Endothelial cell (in vitro differentiated cells): ENCODE results near the gene TNS3. TPM values are rescaled to one million over a fixed set of nuclear protein-coding genes. Genes with fewer than 3 reads are reported as not detected.

ENCODE experiments used
- DNase-seq: peaks from one replicate; pipeline ENCODE4 v3.0.0; 2021; ENCODE audit warnings: low spot score
- H3K27ac Mint-ChIP-seq: one replicate; pipeline ENCODE4 v1.8.0; 2021; ENCODE audit warnings: mixed read lengths, inconsistent platforms; ENCODE audit not compliant: unreplicated experiment
- H3K27me3 Mint-ChIP-seq: one replicate; pipeline ENCODE4 v1.8.0; 2021; ENCODE audit warnings: mild to moderate bottlenecking, moderate library complexity, mixed read lengths, inconsistent platforms; ENCODE audit not compliant: unreplicated experiment
- H3K36me3 Mint-ChIP-seq: one replicate; pipeline ENCODE4 v1.8.0; 2021; ENCODE audit warnings: mild to moderate bottlenecking, low read depth, mixed read lengths, inconsistent platforms; ENCODE audit not compliant: unreplicated experiment
- H3K4me1 Mint-ChIP-seq: one replicate; pipeline ENCODE4 v1.8.0; 2021; ENCODE audit warnings: mild to moderate bottlenecking, mixed read lengths, inconsistent platforms; ENCODE audit not compliant: unreplicated experiment
- H3K4me3 Mint-ChIP-seq: one replicate; pipeline ENCODE4 v1.8.0; 2021; ENCODE audit warnings: mild to moderate bottlenecking, mixed read lengths, inconsistent platforms; ENCODE audit not compliant: unreplicated experiment
- H3K9me3 Mint-ChIP-seq: one replicate; pipeline ENCODE4 v1.8.0; 2021; ENCODE audit warnings: mixed read lengths, inconsistent platforms; ENCODE audit not compliant: unreplicated experiment
- CTCF ChIP-seq: fragments of 200-600 bp; sonication (generic); IDR thresholded peaks from one replicate; pipeline ENCODE4 v1.5.0; 2021; ENCODE audit warnings: antibody characterized with exemption; ENCODE audit not compliant: unreplicated experiment
- total RNA-seq: library from RNA; stranded (reverse); fragmentation: NEBNext Ultra II Directional; extraction: Animal tissue kit (Norgen Biotek cat#: 25700); gene quantifications from one replicate; pipeline ENCODE4 v1.2.1, GENCODE V29; 2021; ENCODE audit not compliant: unreplicated experiment

The TNS3 gene
- total RNA-seq, 1 donor from 2014 or later = 7.5 TPM

GRCh38 chr7:47512481-47513176, 69.3 kb downstream of the TNS3 start:
- TF ChIP-seq CTCF = no peak
- peaks cover 6% of the 10 kb centered on the region for H3K4me1 Mint-ChIP-seq
- H3K36me3 Mint-ChIP-seq = no peaks in the 10 kb centered on the region
- no peaks in the 10 kb centered on the region for H3K27me3 Mint-ChIP-seq
- no peaks in the 10 kb centered on the region for H3K9me3 Mint-ChIP-seq
- no peak overlapping the region for H3K4me3 Mint-ChIP-seq
- no peak overlapping the region for H3K27ac Mint-ChIP-seq
- no peak for DNase-seq

- no peak for TF ChIP-seq CTCF
- Mint-ChIP-seq H3K27ac (no peak overlapping the region), H3K9me3 (no peaks in the 10 kb centered on the region), H3K27me3 (no peaks in the 10 kb centered on the region), H3K36me3 (no peaks in the 10 kb centered on the region), H3K4me3 (no peak overlapping the region), H3K4me1 (no peaks in the 10 kb centered on the region)
- no peak for DNase-seq
Observed at GRCh38 chr7:47511699-47512370, 70.1 kb downstream of the TNS3 start.

- Mint-ChIP-seq H3K4me1 (no peaks in the 10 kb centered on the region), H3K9me3 (no peaks in the 10 kb centered on the region), H3K4me3 (no peak overlapping the region), H3K36me3 (no peaks in the 10 kb centered on the region), H3K27me3 (no peaks in the 10 kb centered on the region), H3K27ac (no peak overlapping the region)
- no peak for DNase-seq
- TF ChIP-seq CTCF = no peak
Observed at GRCh38 chr7:47510786-47511185, 71.1 kb downstream of the TNS3 start.

- Mint-ChIP-seq H3K4me1 (no peaks in the 10 kb centered on the region), H3K36me3 (no peaks in the 10 kb centered on the region), H3K27me3 (no peaks in the 10 kb centered on the region), H3K9me3 (no peaks in the 10 kb centered on the region), H3K4me3 (no peak overlapping the region), H3K27ac (no peak overlapping the region)
- TF ChIP-seq CTCF = no peak
- DNase-seq = no peak
Observed at GRCh38 chr7:47510192-47510591, 71.7 kb downstream of the TNS3 start.

GRCh38 chr7:47509571-47509970, 72.3 kb downstream of the TNS3 start:
- Mint-ChIP-seq H3K27me3 (no peaks in the 10 kb centered on the region), H3K36me3 (no peaks in the 10 kb centered on the region), H3K27ac (no peak overlapping the region), H3K9me3 (no peaks in the 10 kb centered on the region), H3K4me3 (no peak overlapping the region), H3K4me1 (no peaks in the 10 kb centered on the region)
- DNase-seq = no peak
- no peak for TF ChIP-seq CTCF
